HG02973 (cell line): ENCODE measurements around the gene SEZ6L.
"Not testable (repeated sequence)": the region's sequence is repeated elsewhere in the genome, so short reads cannot be mapped to it uniquely, and the experiment has no call there.

Source experiments
- ATAC-seq: cut with Tn5 transposase; IDR thresholded peaks from one replicate; pipeline ENCODE4 v1.9.1; 2021; ENCODE audit warnings: moderate library complexity; ENCODE audit not compliant: unreplicated experiment

The SEZ6L gene

GRCh38 chr22:26377170-26377830, 208.0 kb downstream of the SEZ6L start:
- no peak for ATAC-seq

GRCh38 chr22:26380072-26380830, 211.0 kb downstream of the SEZ6L start:
- no peak for ATAC-seq

- no peak for ATAC-seq
These were observed 213.5 kb downstream of the SEZ6L start for GRCh38 chr22:26382782-26383181.

GRCh38 chr22:26383968-26384556, 214.8 kb downstream of the SEZ6L start:
- no peak for ATAC-seq

- no peak for ATAC-seq
These were observed 215.9 kb downstream of the SEZ6L start for GRCh38 chr22:26385164-26385563.

GRCh38 chr22:26389125-26389524, 219.9 kb downstream of the SEZ6L start:
- ATAC-seq: no peak

- no peak for ATAC-seq
These were observed 221.8 kb downstream of the SEZ6L start for GRCh38 chr22:26391091-26391490.

GRCh38 chr22:26391623-26392022, 222.4 kb downstream of the SEZ6L start:
- ATAC-seq: no peak

GRCh38 chr22:26393929-26394328, 224.7 kb downstream of the SEZ6L start:
- ATAC-seq: no peak

- no peak for ATAC-seq
These were observed 225.5 kb downstream of the SEZ6L start for GRCh38 chr22:26394777-26395176.

GRCh38 chr22:26395926-26396325, 226.7 kb downstream of the SEZ6L start:
- no peak for ATAC-seq

- ATAC-seq: no peak
These were observed 229.5 kb downstream of the SEZ6L start for GRCh38 chr22:26398741-26399153.

- ATAC-seq: no peak
These were observed 230.0 kb downstream of the SEZ6L start for GRCh38 chr22:26399289-26399688.

- no peak for ATAC-seq
These were observed 232.5 kb downstream of the SEZ6L start for GRCh38 chr22:26401726-26402125.

- ATAC-seq: no peak
These were observed 235.7 kb downstream of the SEZ6L start for GRCh38 chr22:26404851-26405421.

GRCh38 chr22:26406118-26406517, 236.9 kb downstream of the SEZ6L start:
- no peak for ATAC-seq

- ATAC-seq: not testable (repeated sequence)
These were observed 239.4 kb downstream of the SEZ6L start for GRCh38 chr22:26408562-26409220.

GRCh38 chr22:26409719-26410335, 240.6 kb downstream of the SEZ6L start:
- no peak for ATAC-seq

- no peak for ATAC-seq
These were observed 241.1 kb downstream of the SEZ6L start for GRCh38 chr22:26410386-26410785.

- no peak for ATAC-seq
These were observed 245.1 kb downstream of the SEZ6L start for GRCh38 chr22:26414347-26414746.

GRCh38 chr22:26416256-26416655, 247.0 kb downstream of the SEZ6L start:
- no peak for ATAC-seq
